ENCODE data around the gene POU6F2.

GRCh38 chr7:39384386-39384785 lies 406.7 kb downstream of the POU6F2 start:
- TF ChIP-seq CTCF (IDR thresholded peaks at IDR 0.05; ENCODE audit: insufficient read depth, low read length) (no peak), SPI1 (IDR thresholded peaks at IDR 0.05; ENCODE audit: borderline replicate concordance, low read depth) (no peak), REST (IDR thresholded peaks at IDR 0.05; ENCODE audit: insufficient replicate concordance, low read depth) (no peak), POLR2AphosphoS5 (IDR thresholded peaks at IDR 0.05; ENCODE audit: low read depth) (no peak)

All from HL-60 (cell line).